Uterine smooth muscle cell (primary cell): Measurements from ENCODE around the gene WDFY3. TPM values are rescaled to one million over a fixed set of nuclear protein-coding genes. Genes with fewer than 3 reads are reported as not detected.

ENCODE experiments used
- total RNA-seq: library from RNA; depleted of rRNA; stranded (reverse); fragments of >200 nt; gene quantifications from 2 replicates; pipeline ENCODE4 v1.2.3, GENCODE V29; 2014

WDFY3 gene
- total RNA-seq, result 74.5 and 89.0 TPM in 2 replicates

GRCh38 chr4:84966382-84967242, at the start of gene WDFY3:
WDFY3 (minus strand) TSS chr4:84966690; CDS start chr4:84860591, 106,099 bp downstream.

